AG04450 (cell line): ENCODE measurements around the gene MAGI2. TPM values are rescaled to one million over a fixed set of nuclear protein-coding genes. Genes with fewer than 3 reads are reported as not detected.

ENCODE experiments used
- CTCF ChIA-PET: fragments of 300-600, 350-600 bp; formaldehyde crosslinking; extraction: SDS; loops from one replicate; lab custom pipeline; 2022; ENCODE audit warnings: antibody characterized with exemption, inconsistent platforms; lab: Charles Lee
- POLR2A ChIA-PET: fragments of 350-600 bp; formaldehyde crosslinking; extraction: SDS; loops from one replicate; lab custom pipeline; 2021; ENCODE audit warnings: antibody characterized with exemption, inconsistent platforms; lab: Yijun Ruan, JAX
- DNase-seq: peaks from one replicate; pipeline ENCODE4 v3.0.0-alpha.2; 2011; ENCODE audit warnings: low read depth, low spot score
- H3K27ac ChIP-seq: one replicate; pipeline ENCODE4 v1.5.1; 2012; ENCODE audit warnings: low read depth, low read length, control low read depth
- H3K27me3 ChIP-seq: one replicate; pipeline ENCODE4 v1.6.0; 2012; ENCODE audit warnings: low read length; ENCODE audit not compliant: control insufficient read depth, insufficient read depth
- H3K4me3 ChIP-seq: 2 replicates; pipeline ENCODE4 v1.5.1; 2011; ENCODE audit warnings: mild to moderate bottlenecking, low read depth, low read length, control low read depth
- H3K9me3 ChIP-seq: 2 replicates; pipeline ENCODE4 v1.5.1; 2012; ENCODE audit warnings: low read length; ENCODE audit not compliant: control insufficient read depth, insufficient read depth
- polyA plus RNA-seq: library from polyadenylated mRNA; depleted of rRNA; stranded (reverse); fragments of >200 nt; gene quantifications from 2 replicates; pipeline ENCODE4 v1.2.3, GENCODE V29; 2011
- TF ChIP-seq, protein P1 (sequence below): IDR thresholded peaks from 2 replicates; pipeline ENCODE4 v1.5.1; 2011; ENCODE audit warnings: low read depth, low read length, control low read depth, inconsistent platforms

The MAGI2 gene
- polyA plus RNA-seq, 1 experiment, result 2.3 TPM

DNA sequence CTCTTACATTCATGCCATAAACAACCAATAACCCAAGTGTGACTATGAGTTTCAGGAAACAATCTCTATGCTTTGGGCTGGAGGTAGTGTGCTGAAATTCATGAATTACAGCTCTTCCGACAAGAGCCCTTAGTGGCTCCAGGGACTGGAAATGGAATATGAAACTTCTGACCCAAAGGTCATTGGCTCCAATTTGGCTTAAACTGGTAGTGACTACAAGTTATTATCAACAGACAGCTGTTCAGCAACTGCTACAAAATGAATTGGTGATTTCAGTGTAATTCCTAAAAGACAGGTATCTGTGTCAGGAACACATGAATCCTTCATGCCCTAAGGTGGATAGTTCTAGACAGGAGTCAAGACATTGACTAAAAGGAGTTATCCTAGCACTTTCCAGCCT, 909.5 kb downstream of the MAGI2 start:
- CTCF ChIA-PET, result no interaction called here
- POLR2A ChIA-PET, result no interaction called here
- DNase-seq, result no peak
- H3K4me3 ChIP-seq, result no peak overlapping the region
- no peak overlapping the region for H3K27ac ChIP-seq
- H3K9me3 ChIP-seq, result no peaks in the 10 kb centered on the region
- TF ChIP-seq, protein P1, sequence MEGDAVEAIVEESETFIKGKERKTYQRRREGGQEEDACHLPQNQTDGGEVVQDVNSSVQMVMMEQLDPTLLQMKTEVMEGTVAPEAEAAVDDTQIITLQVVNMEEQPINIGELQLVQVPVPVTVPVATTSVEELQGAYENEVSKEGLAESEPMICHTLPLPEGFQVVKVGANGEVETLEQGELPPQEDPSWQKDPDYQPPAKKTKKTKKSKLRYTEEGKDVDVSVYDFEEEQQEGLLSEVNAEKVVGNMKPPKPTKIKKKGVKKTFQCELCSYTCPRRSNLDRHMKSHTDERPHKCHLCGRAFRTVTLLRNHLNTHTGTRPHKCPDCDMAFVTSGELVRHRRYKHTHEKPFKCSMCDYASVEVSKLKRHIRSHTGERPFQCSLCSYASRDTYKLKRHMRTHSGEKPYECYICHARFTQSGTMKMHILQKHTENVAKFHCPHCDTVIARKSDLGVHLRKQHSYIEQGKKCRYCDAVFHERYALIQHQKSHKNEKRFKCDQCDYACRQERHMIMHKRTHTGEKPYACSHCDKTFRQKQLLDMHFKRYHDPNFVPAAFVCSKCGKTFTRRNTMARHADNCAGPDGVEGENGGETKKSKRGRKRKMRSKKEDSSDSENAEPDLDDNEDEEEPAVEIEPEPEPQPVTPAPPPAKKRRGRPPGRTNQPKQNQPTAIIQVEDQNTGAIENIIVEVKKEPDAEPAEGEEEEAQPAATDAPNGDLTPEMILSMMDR, result no peak
- no peaks in the 10 kb centered on the region for H3K27me3 ChIP-seq

DNA sequence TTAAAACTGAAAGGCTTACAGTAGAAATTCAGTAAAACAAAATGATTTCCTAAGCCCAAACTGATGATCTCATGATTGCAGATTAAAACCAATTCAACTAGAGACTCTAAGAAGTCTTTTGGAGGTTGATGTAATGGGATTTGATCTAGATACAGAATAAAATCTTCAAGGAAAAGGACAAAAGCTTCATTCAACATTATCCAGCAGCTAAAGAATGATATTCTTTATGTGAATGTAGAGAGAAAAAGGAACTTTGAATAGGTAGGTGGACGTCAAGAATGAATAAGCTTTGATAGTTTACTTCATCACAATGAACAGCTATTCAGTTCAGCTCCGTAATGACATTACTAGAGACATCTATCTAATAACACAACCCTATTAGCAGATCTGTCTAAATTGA, 910.5 kb downstream of the MAGI2 start:
- no peaks in the 10 kb centered on the region for H3K27me3 ChIP-seq
- TF ChIP-seq, protein P1, result no peak
- POLR2A ChIA-PET, result no interaction called here
- CTCF ChIA-PET, result no interaction called here
- no peaks in the 10 kb centered on the region for H3K9me3 ChIP-seq
- DNase-seq, result no peak
- H3K4me3 ChIP-seq, result no peak overlapping the region
- no peak overlapping the region for H3K27ac ChIP-seq

DNA sequence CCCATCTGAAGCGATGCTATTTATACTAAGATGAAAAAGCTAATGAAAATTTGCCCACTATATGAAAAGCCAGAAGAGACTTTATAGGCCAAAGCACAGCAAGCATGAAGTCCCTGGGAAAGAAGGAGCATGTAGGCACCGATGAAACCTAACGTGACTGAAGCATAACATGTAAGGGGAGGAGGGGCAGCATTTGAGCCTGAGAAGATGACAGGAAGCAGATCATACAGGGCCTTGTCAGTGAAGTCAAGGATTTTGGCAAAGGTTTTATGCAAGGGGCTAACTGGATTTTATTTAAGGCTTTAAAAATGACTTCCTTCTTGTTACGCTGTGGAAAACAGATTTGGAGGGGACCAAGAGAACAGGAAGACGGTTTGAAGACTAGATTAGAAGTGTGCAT, 910.9 kb downstream of the MAGI2 start:
- ChIA-PET CTCF (no interaction called here), POLR2A (no interaction called here)
- TF ChIP-seq, protein P1, result no peak
- no peaks in the 10 kb centered on the region for H3K9me3 ChIP-seq
- no peak overlapping the region for H3K4me3 ChIP-seq
- no peaks in the 10 kb centered on the region for H3K27me3 ChIP-seq
- H3K27ac ChIP-seq, result no peak overlapping the region
- DNase-seq, result no peak

DNA sequence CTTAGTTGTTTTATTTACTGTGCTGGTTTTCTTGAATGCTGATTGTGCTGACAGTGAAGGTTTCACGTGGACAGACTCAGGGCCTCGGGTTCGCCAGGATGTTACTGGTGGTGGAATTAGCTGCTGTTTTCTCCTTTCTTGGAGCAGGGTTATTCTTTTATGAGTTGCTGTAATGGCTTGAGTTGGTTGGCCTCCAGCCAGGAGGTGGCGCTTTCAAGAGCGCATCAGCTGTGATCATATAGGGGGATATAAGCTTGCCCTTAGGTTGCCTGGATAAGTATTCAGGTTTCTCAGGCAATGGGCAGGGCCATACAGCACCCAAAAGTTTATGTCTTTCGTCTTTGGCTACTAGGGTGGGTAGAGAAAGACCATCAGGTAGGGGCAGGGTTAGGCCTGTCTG, 913.6 kb downstream of the MAGI2 start:
- TF ChIP-seq, protein P1, result no peak
- POLR2A ChIA-PET, result no interaction called here
- Histone ChIP-seq H3K27me3 (no peaks in the 10 kb centered on the region), H3K9me3 (peaks cover 3% of the 10 kb centered on the region; the same call in 1 of the 2 replicates), H3K4me3 (no peak overlapping the region), H3K27ac (no peak overlapping the region)
- DNase-seq, result no peak
- CTCF ChIA-PET, result no interaction called here

DNA sequence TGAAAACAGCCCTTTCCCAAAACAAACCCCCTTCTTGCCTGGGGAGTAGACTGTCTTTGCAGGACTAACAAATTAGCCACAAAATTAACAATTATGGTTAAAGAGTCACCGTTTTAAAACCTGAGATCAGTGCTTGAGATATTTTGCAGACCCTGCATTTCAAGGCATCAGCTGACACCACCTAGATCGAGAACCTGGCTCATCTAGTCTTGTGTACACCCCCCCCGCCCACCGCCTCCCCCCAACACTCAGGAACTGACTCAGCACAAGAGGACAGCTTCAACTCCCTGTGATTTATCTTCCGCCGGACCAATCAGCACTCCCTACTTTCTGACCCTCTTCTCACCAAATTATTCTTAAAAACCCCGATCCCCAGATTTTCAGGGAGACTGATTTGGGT, 917.8 kb downstream of the MAGI2 start:
- CTCF ChIA-PET, result no interaction called here
- no peak overlapping the region for H3K27ac ChIP-seq
- POLR2A ChIA-PET, result no interaction called here
- peaks cover 3% of the 10 kb centered on the region; the same call in 1 of the 2 replicates for H3K9me3 ChIP-seq
- H3K27me3 ChIP-seq, result no peaks in the 10 kb centered on the region
- DNase-seq, result no peak
- TF ChIP-seq, protein P1, result no peak
- no peak overlapping the region for H3K4me3 ChIP-seq
